Chondrocyte (in vitro differentiated cells): ENCODE results near the gene CCDC88C. TPM values are rescaled to one million over a fixed set of nuclear protein-coding genes. Genes with fewer than 3 reads are reported as not detected.
"Not testable (repeated sequence)": the region's sequence is repeated elsewhere in the genome, so short reads cannot be mapped to it uniquely, and the experiment has no call there.

Experiments used
- DNase-seq: peaks from one replicate; pipeline ENCODE4 v3.0.0; 2021; ENCODE audit warnings: mixed read lengths, low spot score
- H3K27ac Mint-ChIP-seq: one replicate; pipeline ENCODE4 v1.8.0; 2021; ENCODE audit warnings: mild to moderate bottlenecking, moderate library complexity, mixed read lengths; ENCODE audit not compliant: unreplicated experiment
- H3K27me3 Mint-ChIP-seq: 2 replicates; pipeline ENCODE4 v1.8.0; 2021; ENCODE audit warnings: low read depth, mixed read lengths
- H3K36me3 Mint-ChIP-seq: 2 replicates; pipeline ENCODE4 v1.8.0; 2021; ENCODE audit warnings: low read depth, mixed read lengths
- H3K4me1 Mint-ChIP-seq: 2 replicates; pipeline ENCODE4 v1.8.0; 2021; ENCODE audit warnings: low read depth, mild to moderate bottlenecking, mixed read lengths
- H3K4me3 Mint-ChIP-seq: one replicate; pipeline ENCODE4 v1.8.0; 2021; ENCODE audit warnings: mild to moderate bottlenecking, moderate library complexity, mixed read lengths; ENCODE audit not compliant: unreplicated experiment
- H3K9me3 Mint-ChIP-seq: 2 replicates; pipeline ENCODE4 v1.8.0; 2021; ENCODE audit warnings: low read depth, mixed read lengths
- CTCF ChIP-seq: fragments of 200-600 bp; sonication (generic); IDR thresholded peaks from 2 replicates; pipeline ENCODE4 v1.5.0; 2021; ENCODE audit warnings: antibody characterized with exemption, mild to moderate bottlenecking, moderate library complexity
- total RNA-seq: library from RNA; stranded (reverse); gene quantifications from 3 replicates; pipeline ENCODE4 v1.2.1, GENCODE V29; 2021

Gene CCDC88C
- total RNA-seq, 1 donor from 2014 or later = 2.3 TPM

GRCh38 chr14:91271639-91272038 lies 146.0 kb downstream of the CCDC88C start:
- no peak for TF ChIP-seq CTCF
- no peaks in the 10 kb centered on the region for H3K36me3 Mint-ChIP-seq
- DNase-seq = no peak
- peaks cover 3% of the 10 kb centered on the region for H3K27me3 Mint-ChIP-seq
- H3K27ac Mint-ChIP-seq = no peak overlapping the region
- H3K4me3 Mint-ChIP-seq = no peak overlapping the region
- H3K9me3 Mint-ChIP-seq = no peaks in the 10 kb centered on the region
- peaks cover 13% of the 10 kb centered on the region for H3K4me1 Mint-ChIP-seq

GRCh38 chr14:91270619-91271018 lies 147.0 kb downstream of the CCDC88C start:
- DNase-seq = no peak
- Mint-ChIP-seq H3K4me3 (no peak overlapping the region), H3K4me1 (peaks cover 13% of the 10 kb centered on the region), H3K36me3 (peaks cover 2% of the 10 kb centered on the region), H3K9me3 (no peaks in the 10 kb centered on the region), H3K27ac (no peak overlapping the region), H3K27me3 (peaks cover 7% of the 10 kb centered on the region)
- TF ChIP-seq CTCF = no peak

- H3K36me3 Mint-ChIP-seq = peaks cover 2% of the 10 kb centered on the region
- no peak for TF ChIP-seq CTCF
- H3K27me3 Mint-ChIP-seq = peaks cover 10% of the 10 kb centered on the region
- peaks cover 13% of the 10 kb centered on the region for H3K4me1 Mint-ChIP-seq
- no peak for DNase-seq
- H3K27ac Mint-ChIP-seq = no peak overlapping the region
- no peaks in the 10 kb centered on the region for H3K9me3 Mint-ChIP-seq
- no peak overlapping the region for H3K4me3 Mint-ChIP-seq
Measured at GRCh38 chr14:91270188-91270587, 147.4 kb downstream of the CCDC88C start.

GRCh38 chr14:91269076-91269991 lies 148.3 kb downstream of the CCDC88C start:
- Mint-ChIP-seq H3K27ac (no peak overlapping the region), H3K9me3 (no peaks in the 10 kb centered on the region), H3K36me3 (peaks cover 2% of the 10 kb centered on the region), H3K27me3 (peaks cover 13% of the 10 kb centered on the region), H3K4me1 (peaks cover 13% of the 10 kb centered on the region), H3K4me3 (no peak overlapping the region)
- TF ChIP-seq CTCF = no peak
- no peak for DNase-seq

- H3K27ac Mint-ChIP-seq = no peak overlapping the region
- H3K4me1 Mint-ChIP-seq = peaks cover 15% of the 10 kb centered on the region
- no peaks in the 10 kb centered on the region for H3K9me3 Mint-ChIP-seq
- peaks cover 2% of the 10 kb centered on the region for H3K36me3 Mint-ChIP-seq
- no peak overlapping the region for H3K4me3 Mint-ChIP-seq
- H3K27me3 Mint-ChIP-seq = peaks cover 15% of the 10 kb centered on the region
- DNase-seq = no peak
- TF ChIP-seq CTCF = no peak
Measured at GRCh38 chr14:91267965-91268437, 149.6 kb downstream of the CCDC88C start.

GRCh38 chr14:91266276-91266675 lies 151.3 kb downstream of the CCDC88C start:
- H3K4me1 Mint-ChIP-seq = peaks cover 15% of the 10 kb centered on the region
- DNase-seq, H3K27ac Mint-ChIP-seq, H3K4me3 Mint-ChIP-seq, H3K9me3 Mint-ChIP-seq, H3K36me3 Mint-ChIP-seq: not testable (repeated sequence)
- H3K27me3 Mint-ChIP-seq = peaks cover 15% of the 10 kb centered on the region
